GM18526 (cell line): Measurements from ENCODE around the gene GNG13.

Experiments used
- POLR2A ChIP-seq: IDR thresholded peaks from 3 replicates; pipeline ENCODE4 v1.6.1; 2011; ENCODE audit not compliant: insufficient read length; ENCODE audit errors: extremely low read depth

Gene GNG13

DNA sequence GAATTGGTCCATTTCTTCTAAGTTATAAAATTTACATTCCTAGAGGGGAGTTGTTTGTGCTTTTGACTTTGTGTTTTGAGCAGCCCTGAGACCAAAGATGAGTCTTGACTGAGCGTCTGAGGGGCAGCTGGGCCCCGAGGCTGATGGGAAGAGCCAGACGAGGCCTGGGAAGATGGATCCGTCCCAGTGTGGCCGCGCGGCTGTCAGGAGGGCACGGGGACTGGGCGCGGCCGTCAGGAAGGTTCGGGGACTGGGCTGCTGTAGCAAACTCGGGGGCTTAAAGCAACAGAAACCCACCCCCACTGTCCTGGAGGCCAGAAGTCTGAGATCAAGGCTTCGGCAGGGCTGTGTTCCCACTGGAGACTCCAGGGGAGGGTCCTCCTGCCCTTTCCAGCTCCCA is 38.2 kb upstream of the GNG13 start:
- no peak for TF ChIP-seq POLR2A

DNA sequence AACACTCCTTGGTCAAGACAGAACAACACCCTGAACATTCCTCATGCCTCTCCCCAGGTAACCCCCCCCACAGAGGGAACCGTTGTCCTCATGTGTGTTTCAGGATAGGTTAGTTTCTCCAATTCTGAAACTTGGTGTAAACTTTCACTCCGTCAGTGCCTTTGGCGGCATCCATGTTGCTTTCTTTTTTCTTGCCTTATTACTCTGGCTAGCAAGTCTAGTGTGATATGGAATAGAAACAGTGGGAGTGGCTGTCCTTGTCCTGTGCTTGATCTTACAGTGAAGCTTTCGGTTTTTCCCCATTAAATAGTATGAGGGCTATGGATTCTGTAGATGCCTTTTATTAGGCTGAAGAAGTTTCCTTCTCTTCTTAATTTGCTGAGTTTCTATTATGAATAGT is 35.7 kb upstream of the GNG13 start:
- TF ChIP-seq POLR2A = no peak

GRCh38 chr16:835373-835772 is 34.8 kb upstream of the GNG13 start:
- TF ChIP-seq POLR2A = no peak

- TF ChIP-seq POLR2A = no peak
Measured at GRCh38 chr16:833411-833810, 32.9 kb upstream of the GNG13 start.

DNA sequence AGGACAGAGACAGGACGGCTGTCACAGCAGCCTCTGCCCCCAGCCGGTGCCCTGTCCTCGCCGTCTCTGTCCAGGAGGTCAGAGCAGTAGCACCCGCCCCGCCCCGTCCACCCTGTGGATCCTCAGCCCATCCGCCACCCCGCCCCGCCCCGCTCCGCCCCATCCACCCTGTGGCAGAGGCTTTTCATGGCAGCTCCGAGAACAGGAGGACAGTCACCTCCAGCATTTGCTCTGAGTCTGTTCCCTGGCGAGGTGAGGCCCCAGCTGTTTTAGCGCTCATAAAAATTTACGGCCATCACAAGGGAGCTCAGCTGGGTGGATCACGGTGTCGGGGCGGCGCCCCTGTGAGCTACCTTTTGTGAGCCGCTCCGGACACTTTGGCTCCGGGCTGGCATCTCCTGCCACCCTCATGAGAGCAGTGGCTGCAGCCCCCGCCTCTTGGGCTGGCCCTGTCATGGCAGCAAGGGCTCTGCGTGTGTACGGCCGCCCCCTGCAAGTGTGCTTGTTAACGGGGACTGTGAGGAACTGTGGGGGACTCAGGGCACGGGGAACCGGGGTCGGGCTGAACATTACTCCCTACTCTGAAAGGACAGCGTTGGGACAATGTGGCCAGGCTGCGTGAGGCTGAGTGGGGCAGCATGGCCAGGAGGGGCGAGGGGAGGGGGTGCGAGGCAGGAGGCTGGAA is 32.3 kb upstream of the GNG13 start:
- TF ChIP-seq POLR2A = no peak

DNA sequence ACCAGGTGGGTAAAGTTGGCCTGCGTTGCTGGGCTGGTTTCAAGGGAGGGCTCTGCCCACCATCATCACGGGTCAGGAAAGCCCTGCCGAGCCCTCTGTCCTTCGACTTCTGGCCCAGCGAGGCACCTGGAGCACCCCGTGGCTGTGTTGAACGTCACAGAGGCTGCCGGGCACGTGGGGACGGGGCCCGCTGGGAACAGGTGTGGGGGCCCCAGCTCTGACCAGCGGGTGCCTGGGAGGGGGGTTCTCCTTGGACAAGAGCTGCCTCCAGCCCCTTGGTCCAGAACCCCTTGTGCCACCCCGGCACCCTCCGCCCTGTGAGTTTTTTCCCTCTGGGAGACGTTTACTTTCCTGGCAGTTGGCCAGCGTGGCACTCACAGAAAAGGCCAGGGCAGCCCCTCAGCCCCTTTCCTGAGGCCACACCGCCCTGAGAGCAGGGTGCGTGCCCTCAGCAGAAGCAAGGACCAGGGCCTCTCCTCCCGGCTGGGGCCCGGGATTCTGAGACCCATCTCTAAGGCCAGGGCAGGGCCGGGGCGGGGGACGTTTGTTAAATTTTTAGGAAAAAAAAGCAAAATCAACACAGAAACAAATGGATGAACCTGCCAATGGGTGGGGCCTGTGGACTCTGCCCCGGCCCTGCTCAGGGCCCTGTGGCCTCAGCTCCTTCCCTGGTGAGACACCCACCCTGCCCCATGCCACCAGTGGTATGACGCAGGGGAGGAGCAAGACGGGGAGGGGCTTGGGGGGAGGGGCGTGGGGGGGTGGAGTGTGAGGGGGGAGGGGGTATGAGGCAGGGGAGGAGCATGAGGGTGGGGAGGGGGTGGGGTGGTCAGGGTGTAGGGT is 31.3 kb upstream of the GNG13 start:
- TF ChIP-seq POLR2A = no peak

- TF ChIP-seq POLR2A = no peak
Measured at GRCh38 chr16:830871-831570, 30.5 kb upstream of the GNG13 start.

- TF ChIP-seq POLR2A = no peak
Measured at GRCh38 chr16:830107-830870, 29.8 kb upstream of the GNG13 start.

DNA sequence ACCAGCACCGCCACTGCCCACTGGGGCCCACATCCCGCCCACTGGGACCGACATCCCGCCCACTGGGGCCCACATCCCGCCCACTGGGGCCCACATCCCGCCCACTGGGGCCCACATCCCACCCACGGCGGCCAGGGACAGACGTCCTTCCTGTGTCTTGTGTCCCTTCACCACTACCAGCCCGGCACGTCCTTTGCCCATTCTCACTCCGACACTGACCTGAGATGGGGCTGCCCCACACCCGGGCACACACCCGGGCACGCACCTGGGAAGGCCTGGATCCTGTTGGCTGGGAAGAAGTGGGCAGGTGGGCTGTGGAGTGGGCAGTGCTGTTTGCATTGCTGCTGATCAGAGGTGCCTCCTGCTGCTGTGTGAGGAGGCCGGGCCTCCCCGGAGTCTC is 28.4 kb upstream of the GNG13 start:
- TF ChIP-seq POLR2A = no peak

- no peak for TF ChIP-seq POLR2A
Measured at GRCh38 chr16:827513-827912, 27.0 kb upstream of the GNG13 start.

DNA sequence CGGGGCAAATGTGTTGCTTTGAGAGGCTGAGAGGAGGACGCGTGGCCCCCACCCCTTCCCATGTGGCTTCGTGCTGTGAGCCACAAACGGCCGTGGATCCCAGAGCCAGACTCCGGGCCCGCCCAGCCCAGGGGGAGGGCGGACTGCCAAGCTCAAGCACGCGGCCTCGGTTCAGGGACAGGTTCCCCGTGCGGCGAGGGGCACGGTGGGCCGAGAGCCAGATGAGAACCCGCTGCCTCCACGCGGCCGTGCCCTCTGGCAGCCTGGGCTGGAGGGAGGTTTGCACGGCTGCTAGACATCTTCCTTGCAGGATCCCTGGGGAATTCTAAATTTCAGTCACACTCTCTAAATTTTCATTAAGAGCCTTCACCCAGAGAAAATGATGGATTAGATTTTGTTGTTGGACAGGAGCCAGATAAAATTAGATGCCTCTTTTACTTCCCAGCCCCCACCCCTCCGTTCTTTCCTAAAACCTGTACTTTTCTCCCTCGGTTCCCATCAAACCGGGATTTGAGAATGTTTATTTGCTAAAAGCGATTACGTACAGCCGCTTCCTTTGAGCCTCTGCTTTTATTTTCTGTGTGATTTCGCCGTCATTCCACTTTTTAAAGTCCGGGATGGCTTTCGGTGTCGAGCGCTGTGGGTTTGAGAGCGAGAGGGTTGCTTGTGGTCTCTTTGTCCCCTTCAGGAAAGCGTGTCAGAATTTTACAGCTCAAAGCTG is 25.0 kb upstream of the GNG13 start:
- no peak for TF ChIP-seq POLR2A

- no peak for TF ChIP-seq POLR2A
Measured at GRCh38 chr16:824601-825000, 24.1 kb upstream of the GNG13 start.

DNA sequence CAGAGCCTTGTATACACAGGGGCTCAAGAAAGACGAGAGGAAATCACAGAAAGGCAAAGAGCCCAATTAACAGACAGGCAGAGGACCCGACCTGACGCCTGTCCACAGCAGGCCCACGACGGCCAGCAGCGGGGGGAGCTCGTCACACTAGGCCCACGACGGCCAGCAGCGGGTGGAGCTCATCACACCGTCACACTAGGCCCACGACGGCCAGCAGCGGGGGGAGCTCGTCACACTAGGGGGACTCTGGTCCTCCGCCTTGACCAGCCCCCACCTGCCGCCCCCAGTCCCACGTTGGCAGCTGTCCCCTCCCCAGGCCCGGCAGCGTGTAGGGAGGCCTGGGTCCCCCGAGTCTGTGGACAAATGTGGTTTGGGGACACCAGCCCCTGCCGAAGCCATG is 23.7 kb upstream of the GNG13 start:
- no peak for TF ChIP-seq POLR2A

GRCh38 chr16:822909-823297 is 22.4 kb upstream of the GNG13 start:
- no peak for TF ChIP-seq POLR2A
